H1 (cell line): ENCODE measurements around the gene HTR2A.

Experiments used
- CTCF ChIP-seq, 3 experiments: IDR thresholded peaks; 1 replicate in 2 of 3; 2 replicates in 1 of 3; pipeline versions ENCODE4 v1.5.1 to v1.6.1; 2011; ENCODE audit warnings: low read length in 3 of 3, mild to moderate bottlenecking in 3 of 3, inconsistent platforms in 2 of 3, low read depth in 1 of 3, moderate library complexity in 1 of 3; ENCODE audit not compliant: insufficient read depth in 1 of 3; ENCODE audit errors: control extremely low read depth in 1 of 3
- EP300 ChIP-seq, 2 experiments: IDR thresholded peaks; 1 replicate in 1 of 2; 2 replicates in 1 of 2; pipeline ENCODE4 v1.6.1; 2011 to 2012; ENCODE audit warnings: low read depth in 2 of 2, low read length in 2 of 2, mild to moderate bottlenecking in 2 of 2, borderline replicate concordance in 1 of 2, inconsistent platforms in 1 of 2, moderate library complexity in 1 of 2
- POLR2AphosphoS5 ChIP-seq: IDR thresholded peaks from 2 replicates; pipeline ENCODE4 v1.6.1; 2011; ENCODE audit warnings: low read depth, low read length
- SIX5 ChIP-seq: IDR thresholded peaks from 2 replicates; pipeline ENCODE4 v1.6.1; 2011; ENCODE audit warnings: mild to moderate bottlenecking, low read depth, low read length
- SP2 ChIP-seq: IDR thresholded peaks from 2 replicates; pipeline ENCODE4 v1.6.1; 2012; ENCODE audit warnings: mild to moderate bottlenecking, low read length, inconsistent platforms
- TAF7 ChIP-seq: optimal IDR thresholded peaks from 2 replicates; pipeline ENCODE3; 2011; ENCODE audit warnings: low read depth, mild to moderate bottlenecking, inconsistent platforms, low read length, moderate library complexity, borderline replicate concordance

- TF ChIP-seq POLR2AphosphoS5 (no peak), TAF7 (no peak), CTCF (IDR thresholded peaks at IDR 0.05; ENCODE audit: control extremely low read depth in 1 of 3, insufficient read depth in 1 of 3, low read depth in 1 of 3, low read length in 3 of 3) (no peak), EP300 (IDR thresholded peaks at IDR 0.05; ENCODE audit: borderline replicate concordance in 1 of 2, low read depth in 2 of 2, low read length in 2 of 2) (no peak), SP2 (no peak), SIX5 (no peak)
Measured at GRCh38 chr13:46858776-46859175, 38.1 kb downstream of the HTR2A start.
